ENCODE measurements around the gene DKKL1. TPM values are rescaled to one million over a fixed set of nuclear protein-coding genes. Genes with fewer than 3 reads are reported as not detected.
A peak's percentile ranks its signal among the peaks of the same experiment; 100 is the strongest.

Gene DKKL1
- total and polyA plus RNA-seq, 3 experiments from 2014 or later, result not detected

GRCh38 chr19:49389406-49389805 lies 25.7 kb downstream of the DKKL1 start:
- no peaks in the 10 kb centered on the region for H3K36me3 ChIP-seq (ENCODE audit: insufficient read depth, low read length)
- H3K9me3 Mint-ChIP-seq, result no peaks in the 10 kb centered on the region
- H3K4me1 ChIP-seq (ENCODE audit: insufficient read depth, low read length), result peaks cover 9% of the 10 kb centered on the region
- POLR2A ChIA-PET, result no interaction called here
- CTCF ChIA-PET, result interaction anchor here (0.6 to 3.1 kb wide), 4 partner anchors 54 to 86 kb away, joined by 3 to 35 read pairs (median 4); no protein-coding TSS in a partner anchor
- no peaks in the 10 kb centered on the region for H3K27me3 ChIP-seq (ENCODE audit: insufficient read depth, low read length, poor library complexity, severe bottlenecking)
- no peak for DNase-seq
- H3K27me3 Mint-ChIP-seq, result no peaks in the 10 kb centered on the region
- H3K4me1 Mint-ChIP-seq, result peaks cover 11 to 20% (median 19%) of the 10 kb centered on the region in 3 donors
- peak overlapping the region in 2 of 8 donors; percentile 7 to 71 for H3K27ac Mint-ChIP-seq
- no peaks in the 10 kb centered on the region for H3K9me3 ChIP-seq (ENCODE audit: low read length)
- no peak overlapping the region for H3K27ac ChIP-seq (ENCODE audit: low read depth, low read length)
- no peaks in the 10 kb centered on the region for H3K36me3 Mint-ChIP-seq
- H3K4me3 Mint-ChIP-seq, result no peak overlapping the region
- H3K4me3 ChIP-seq (ENCODE audit: low read length), result no peak overlapping the region

- H3K4me3 Mint-ChIP-seq, result no peak overlapping the region
- ChIA-PET POLR2A (no interaction called here), CTCF (interaction anchor here (1.0 to 3.1 kb wide), 8 partner anchors 16 to 184 kb away, joined by 3 to 35 read pairs (median 4); partner anchors contain the start of gene FLT3LG)
- no peaks in the 10 kb centered on the region for H3K9me3 Mint-ChIP-seq
- no peak for DNase-seq
- peaks cover 11 to 20% (median 19%) of the 10 kb centered on the region in 3 donors for H3K4me1 Mint-ChIP-seq
- H3K36me3 ChIP-seq (ENCODE audit: insufficient read depth, low read length), result no peaks in the 10 kb centered on the region
- H3K9me3 ChIP-seq (ENCODE audit: low read length), result no peaks in the 10 kb centered on the region
- no peak overlapping the region for H3K4me3 ChIP-seq (ENCODE audit: low read length)
- no peaks in the 10 kb centered on the region for H3K27me3 Mint-ChIP-seq
- peak overlapping the region in 1 of 8 donors; percentile 38 for H3K27ac Mint-ChIP-seq
- H3K27me3 ChIP-seq (ENCODE audit: insufficient read depth, low read length, poor library complexity, severe bottlenecking), result no peaks in the 10 kb centered on the region
- no peak overlapping the region for H3K27ac ChIP-seq (ENCODE audit: low read depth, low read length)
- H3K36me3 Mint-ChIP-seq, result no peaks in the 10 kb centered on the region
- H3K4me1 ChIP-seq (ENCODE audit: insufficient read depth, low read length), result peaks cover 9% of the 10 kb centered on the region
Observed at GRCh38 chr19:49390131-49390928, 26.7 kb downstream of the DKKL1 start.

- no peaks in the 10 kb centered on the region for H3K27me3 Mint-ChIP-seq
- H3K4me3 Mint-ChIP-seq, result no peak overlapping the region
- peak overlapping the region in 1 of 8 donors; percentile 50 for H3K27ac Mint-ChIP-seq
- POLR2A ChIA-PET, result interaction anchor here (1.4 kb wide), 2 partner anchors 62 to 79 kb away, joined by 3 to 7 read pairs; partner anchors contain the start of gene ALDH16A1
- CTCF ChIA-PET, result interaction anchor here (0.7 to 3.8 kb wide), 17 partner anchors 10 to 183 kb away, joined by 3 to 35 read pairs (median 5); partner anchors contain the start of genes FLT3LG and SLC17A7
- no peaks in the 10 kb centered on the region for H3K27me3 ChIP-seq (ENCODE audit: insufficient read depth, low read length, poor library complexity, severe bottlenecking)
- no peaks in the 10 kb centered on the region for H3K9me3 ChIP-seq (ENCODE audit: low read length)
- H3K27ac ChIP-seq (ENCODE audit: low read depth, low read length), result no peak overlapping the region
- no peak for DNase-seq
- H3K4me3 ChIP-seq (ENCODE audit: low read length), result no peak overlapping the region
- H3K36me3 ChIP-seq (ENCODE audit: insufficient read depth, low read length), result no peaks in the 10 kb centered on the region
- H3K4me1 Mint-ChIP-seq, result peaks cover 11 to 20% (median 19%) of the 10 kb centered on the region in 3 donors
- peaks cover 9% of the 10 kb centered on the region for H3K4me1 ChIP-seq (ENCODE audit: insufficient read depth, low read length)
- H3K9me3 Mint-ChIP-seq, result no peaks in the 10 kb centered on the region
- H3K36me3 Mint-ChIP-seq, result no peaks in the 10 kb centered on the region
Observed at GRCh38 chr19:49390929-49391359, 27.3 kb downstream of the DKKL1 start.

GRCh38 chr19:49391581-49392399 lies 28.1 kb downstream of the DKKL1 start:
- H3K27me3 Mint-ChIP-seq, result no peaks in the 10 kb centered on the region
- H3K36me3 ChIP-seq (ENCODE audit: insufficient read depth, low read length), result no peaks in the 10 kb centered on the region
- peak overlapping the region; percentile 21 for H3K27ac ChIP-seq (ENCODE audit: low read depth, low read length)
- ChIA-PET CTCF (interaction anchor here (0.7 to 3.8 kb wide), 23 partner anchors 11 to 287 kb away, joined by 3 to 35 read pairs (median 4); partner anchors contain the start of genes FLT3LG and SLC17A7), POLR2A (interaction anchor here (0.5 to 1.4 kb wide), 3 partner anchors 62 to 294 kb away, joined by 3 to 7 read pairs (median 3); partner anchors contain the start of gene ALDH16A1)
- H3K9me3 ChIP-seq (ENCODE audit: low read length), result no peaks in the 10 kb centered on the region
- H3K4me3 ChIP-seq (ENCODE audit: low read length), result no peak overlapping the region
- H3K4me3 Mint-ChIP-seq, result peak overlapping the region in 1 of 7 donors; percentile 37
- H3K9me3 Mint-ChIP-seq, result no peaks in the 10 kb centered on the region
- H3K4me1 ChIP-seq (ENCODE audit: insufficient read depth, low read length), result peaks cover 9% of the 10 kb centered on the region
- H3K27ac Mint-ChIP-seq, result peak overlapping the region; percentile 2 to 92 (median 61)
- DNase-seq, result peak; percentile 63 to 86 (median 71)
- H3K36me3 Mint-ChIP-seq, result no peaks in the 10 kb centered on the region
- no peaks in the 10 kb centered on the region for H3K27me3 ChIP-seq (ENCODE audit: insufficient read depth, low read length, poor library complexity, severe bottlenecking)
- H3K4me1 Mint-ChIP-seq, result peaks cover 11 to 20% (median 19%) of the 10 kb centered on the region in 3 donors

- no peak for DNase-seq
- Mint-ChIP-seq H3K9me3 (no peaks in the 10 kb centered on the region), H3K36me3 (peaks cover 0 to 3% (median 0%) of the 10 kb centered on the region in 3 donors), H3K4me3 (no peak overlapping the region), H3K27me3 (peaks cover 0 to 6% of the 10 kb centered on the region in 2 donors), H3K27ac (no peak overlapping the region), H3K4me1 (peaks cover 14 to 21% (median 14%) of the 10 kb centered on the region in 3 donors)
- CTCF ChIA-PET, result interaction anchor here (1.3 to 3.8 kb wide), 4 partner anchors 36 to 79 kb away, joined by 4 to 28 read pairs (median 7); partner anchors contain the start of genes FLT3LG and SLC17A7
- POLR2A ChIA-PET, result no interaction called here
- Histone ChIP-seq H3K36me3 (ENCODE audit: insufficient read depth, low read length) (no peaks in the 10 kb centered on the region), H3K27ac (ENCODE audit: low read depth, low read length) (no peak overlapping the region), H3K4me3 (ENCODE audit: low read length) (no peak overlapping the region), H3K9me3 (ENCODE audit: low read length) (no peaks in the 10 kb centered on the region), H3K27me3 (ENCODE audit: insufficient read depth, low read length, poor library complexity, severe bottlenecking) (no peaks in the 10 kb centered on the region), H3K4me1 (ENCODE audit: insufficient read depth, low read length) (peaks cover 16% of the 10 kb centered on the region)
Observed at GRCh38 chr19:49393881-49394280, 30.2 kb downstream of the DKKL1 start.

- CTCF ChIA-PET, result interaction anchor here (1.1 kb wide), 1 partner anchor 153 kb away, joined by 3 read pairs; no protein-coding TSS in a partner anchor
- Mint-ChIP-seq H3K36me3 (peaks cover 0 to 3% (median 0%) of the 10 kb centered on the region in 3 donors), H3K4me1 (peaks cover 14 to 21% (median 14%) of the 10 kb centered on the region in 3 donors), H3K27ac (peak overlapping the region in 1 of 8 donors; percentile 70), H3K4me3 (no peak overlapping the region), H3K9me3 (no peaks in the 10 kb centered on the region), H3K27me3 (peaks cover 0 to 6% of the 10 kb centered on the region in 2 donors)
- POLR2A ChIA-PET, result interaction anchor here (0.7 kb wide), 1 partner anchor 52 kb away, joined by 9 read pairs; no protein-coding TSS in a partner anchor
- no peak overlapping the region for H3K4me3 ChIP-seq (ENCODE audit: low read length)
- no peaks in the 10 kb centered on the region for H3K9me3 ChIP-seq (ENCODE audit: low read length)
- peaks cover 16% of the 10 kb centered on the region for H3K4me1 ChIP-seq (ENCODE audit: insufficient read depth, low read length)
- H3K27me3 ChIP-seq (ENCODE audit: insufficient read depth, low read length, poor library complexity, severe bottlenecking), result no peaks in the 10 kb centered on the region
- H3K36me3 ChIP-seq (ENCODE audit: insufficient read depth, low read length), result no peaks in the 10 kb centered on the region
- no peak overlapping the region for H3K27ac ChIP-seq (ENCODE audit: low read depth, low read length)
- DNase-seq, result no peak
Observed at GRCh38 chr19:49395581-49396407, 32.1 kb downstream of the DKKL1 start.

All from CD8-positive, alpha-beta memory T cell (primary cell).